ENCODE measurements around the gene FBXO38. TPM values are rescaled to one million over a fixed set of nuclear protein-coding genes. Genes with fewer than 3 reads are reported as not detected.

Gene FBXO38
- total and polyA plus RNA-seq, 9 of the 15 experiments (the other 6 are each of a cell fraction or from before 2014, with no cell fraction given): 7.4 to 39.4 (median 29.3) TPM

DNA sequence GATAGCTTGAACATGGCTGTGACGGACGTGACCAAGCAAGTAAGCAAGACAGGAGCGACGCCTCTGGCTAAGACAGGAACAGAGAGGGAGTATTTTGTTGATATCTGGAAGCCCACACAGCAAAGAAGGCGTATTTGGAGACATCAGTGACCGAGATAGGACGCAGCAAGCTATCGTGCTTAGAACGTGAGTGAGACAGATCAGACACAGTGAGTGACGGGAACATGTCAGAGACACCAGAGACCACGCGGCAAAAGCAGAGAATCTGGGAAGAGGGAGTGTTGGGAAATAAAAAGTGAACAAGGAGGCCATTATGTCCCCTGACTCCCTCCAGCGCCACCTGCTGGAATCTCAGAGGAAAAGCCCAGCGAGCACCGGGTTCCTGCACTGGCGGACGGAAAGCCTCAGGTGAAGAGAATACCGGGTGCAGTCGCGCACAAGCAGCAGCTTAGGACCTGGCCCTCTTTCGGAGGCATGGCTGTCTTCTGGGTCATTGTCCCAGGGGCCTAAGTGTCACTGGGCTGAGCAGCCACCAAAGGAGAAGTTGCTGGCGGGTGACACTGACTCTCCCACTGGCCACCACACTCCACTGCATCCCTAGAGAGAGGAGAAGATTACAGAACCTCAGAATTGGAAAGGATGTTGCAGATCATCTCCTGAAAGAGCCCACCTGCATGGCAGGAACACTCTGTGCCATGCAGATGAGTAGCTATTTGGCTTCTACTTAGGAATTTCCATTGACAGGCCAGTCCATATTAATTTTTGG lies 99.1 kb downstream of the FBXO38 start (continued):
- TF ChIP-seq, protein P1, sequence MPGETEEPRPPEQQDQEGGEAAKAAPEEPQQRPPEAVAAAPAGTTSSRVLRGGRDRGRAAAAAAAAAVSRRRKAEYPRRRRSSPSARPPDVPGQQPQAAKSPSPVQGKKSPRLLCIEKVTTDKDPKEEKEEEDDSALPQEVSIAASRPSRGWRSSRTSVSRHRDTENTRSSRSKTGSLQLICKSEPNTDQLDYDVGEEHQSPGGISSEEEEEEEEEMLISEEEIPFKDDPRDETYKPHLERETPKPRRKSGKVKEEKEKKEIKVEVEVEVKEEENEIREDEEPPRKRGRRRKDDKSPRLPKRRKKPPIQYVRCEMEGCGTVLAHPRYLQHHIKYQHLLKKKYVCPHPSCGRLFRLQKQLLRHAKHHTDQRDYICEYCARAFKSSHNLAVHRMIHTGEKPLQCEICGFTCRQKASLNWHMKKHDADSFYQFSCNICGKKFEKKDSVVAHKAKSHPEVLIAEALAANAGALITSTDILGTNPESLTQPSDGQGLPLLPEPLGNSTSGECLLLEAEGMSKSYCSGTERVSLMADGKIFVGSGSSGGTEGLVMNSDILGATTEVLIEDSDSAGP (CRISPR knock-in tag; IDR thresholded peaks at IDR 0.05): no peak
- TF ChIP-seq GTF2F1 (IDR thresholded peaks at IDR 0.05; ENCODE audit: low read depth, low read length): no peak
- TF ChIP-seq E2F3 (CRISPR knock-in tag; IDR thresholded peaks at IDR 0.05): no peak
- no peak for TF ChIP-seq BACH1 (tag; IDR thresholded peaks at IDR 0.05)
- peak; percentile 63 for TF ChIP-seq ZFP36 (IDR thresholded peaks at IDR 0.05; ENCODE audit: low read depth, low read length, partially characterized antibody)
- TF ChIP-seq, protein P2, sequence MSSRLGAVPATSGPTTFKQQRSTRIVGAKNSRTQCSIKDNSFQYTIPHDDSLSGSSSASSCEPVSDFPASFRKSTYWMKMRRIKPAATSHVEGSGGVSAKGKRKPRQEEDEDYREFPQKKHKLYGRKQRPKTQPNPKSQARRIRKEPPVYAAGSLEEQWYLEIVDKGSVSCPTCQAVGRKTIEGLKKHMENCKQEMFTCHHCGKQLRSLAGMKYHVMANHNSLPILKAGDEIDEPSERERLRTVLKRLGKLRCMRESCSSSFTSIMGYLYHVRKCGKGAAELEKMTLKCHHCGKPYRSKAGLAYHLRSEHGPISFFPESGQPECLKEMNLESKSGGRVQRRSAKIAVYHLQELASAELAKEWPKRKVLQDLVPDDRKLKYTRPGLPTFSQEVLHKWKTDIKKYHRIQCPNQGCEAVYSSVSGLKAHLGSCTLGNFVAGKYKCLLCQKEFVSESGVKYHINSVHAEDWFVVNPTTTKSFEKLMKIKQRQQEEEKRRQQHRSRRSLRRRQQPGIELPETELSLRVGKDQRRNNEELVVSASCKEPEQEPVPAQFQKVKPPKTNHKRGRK (tag; IDR thresholded peaks at IDR 0.05): no peak
- no peak for TF ChIP-seq ZNF143 (CRISPR knock-in tag; IDR thresholded peaks at IDR 0.05)
- TF ChIP-seq, protein P3, sequence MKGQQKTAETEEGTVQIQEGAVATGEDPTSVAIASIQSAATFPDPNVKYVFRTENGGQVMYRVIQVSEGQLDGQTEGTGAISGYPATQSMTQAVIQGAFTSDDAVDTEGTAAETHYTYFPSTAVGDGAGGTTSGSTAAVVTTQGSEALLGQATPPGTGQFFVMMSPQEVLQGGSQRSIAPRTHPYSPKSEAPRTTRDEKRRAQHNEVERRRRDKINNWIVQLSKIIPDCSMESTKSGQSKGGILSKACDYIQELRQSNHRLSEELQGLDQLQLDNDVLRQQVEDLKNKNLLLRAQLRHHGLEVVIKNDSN (CRISPR knock-in tag; IDR thresholded peaks at IDR 0.05): no peak
- TF ChIP-seq ZNF354B (CRISPR knock-in tag; IDR thresholded peaks at IDR 0.05): no peak
- TF ChIP-seq GABPB2 (CRISPR knock-in tag; conservative IDR thresholded peaks at IDR 0.05): no peak
- TF ChIP-seq RAD21 (CRISPR knock-in tag; conservative IDR thresholded peaks at IDR 0.05 in 1 of 2, IDR thresholded peaks at IDR 0.05 in 1 of 2): peak; percentile 29 to 67; a peak in 3 of 4 replicates
- 0 out of 2 replicates have a peak, but pooled peaks have one; percentile 48 for TF ChIP-seq PTBP1 (IDR thresholded peaks at IDR 0.05; ENCODE audit: low read depth, low read length)
- TF ChIP-seq, protein P4, sequence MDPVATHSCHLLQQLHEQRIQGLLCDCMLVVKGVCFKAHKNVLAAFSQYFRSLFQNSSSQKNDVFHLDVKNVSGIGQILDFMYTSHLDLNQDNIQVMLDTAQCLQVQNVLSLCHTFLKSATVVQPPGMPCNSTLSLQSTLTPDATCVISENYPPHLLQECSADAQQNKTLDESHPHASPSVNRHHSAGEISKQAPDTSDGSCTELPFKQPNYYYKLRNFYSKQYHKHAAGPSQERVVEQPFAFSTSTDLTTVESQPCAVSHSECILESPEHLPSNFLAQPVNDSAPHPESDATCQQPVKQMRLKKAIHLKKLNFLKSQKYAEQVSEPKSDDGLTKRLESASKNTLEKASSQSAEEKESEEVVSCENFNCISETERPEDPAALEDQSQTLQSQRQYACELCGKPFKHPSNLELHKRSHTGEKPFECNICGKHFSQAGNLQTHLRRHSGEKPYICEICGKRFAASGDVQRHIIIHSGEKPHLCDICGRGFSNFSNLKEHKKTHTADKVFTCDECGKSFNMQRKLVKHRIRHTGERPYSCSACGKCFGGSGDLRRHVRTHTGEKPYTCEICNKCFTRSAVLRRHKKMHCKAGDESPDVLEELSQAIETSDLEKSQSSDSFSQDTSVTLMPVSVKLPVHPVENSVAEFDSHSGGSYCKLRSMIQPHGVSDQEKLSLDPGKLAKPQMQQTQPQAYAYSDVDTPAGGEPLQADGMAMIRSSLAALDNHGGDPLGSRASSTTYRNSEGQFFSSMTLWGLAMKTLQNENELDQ (CRISPR knock-in tag; IDR thresholded peaks at IDR 0.05; ENCODE audit: borderline replicate concordance): no peak
- TF ChIP-seq CREB1 (IDR thresholded peaks at IDR 0.05): no peak
- no peak for TF ChIP-seq CREB1 (CRISPR knock-in tag; IDR thresholded peaks at IDR 0.05)
- TF ChIP-seq ATF1 (CRISPR knock-in tag; IDR thresholded peaks at IDR 0.05): no peak
- no peak for TF ChIP-seq ATF1 (tag; IDR thresholded peaks at IDR 0.05)
- peak; percentile 91 for TF ChIP-seq BRD9 (IDR thresholded peaks at IDR 0.05; ENCODE audit: low read depth, partially characterized antibody)
- TF ChIP-seq ARNT (IDR thresholded peaks at IDR 0.05): peak; percentile 55 to 76; a peak in 1 of 4 replicates
- TF ChIP-seq ARID1B (IDR thresholded peaks at IDR 0.05): peak; percentile 36; the same call in 1 of the 2 replicates
- no peak for TF ChIP-seq DDX20 (tag; IDR thresholded peaks at IDR 0.05; ENCODE audit: low read depth)
- TF ChIP-seq MECOM (CRISPR knock-in tag; IDR thresholded peaks at IDR 0.05): peak; percentile 50; the same call in 1 of the 2 replicates
- no peak for TF ChIP-seq TBL1XR1 (IDR thresholded peaks at IDR 0.05; ENCODE audit: low read length in 2 of 2)
- no peak for TF ChIP-seq ZNF24 (IDR thresholded peaks at IDR 0.05)
- TF ChIP-seq CC2D1A (IDR thresholded peaks at IDR 0.05): peak; percentile 72; the same call in 1 of the 2 replicates

Measured in K562 (cell line).